CD4-positive, alpha-beta memory T cell (primary cell): ENCODE measurements around the gene RPL7L1. TPM values are rescaled to one million over a fixed set of nuclear protein-coding genes. Genes with fewer than 3 reads are reported as not detected.

Source experiments
- CTCF ChIA-PET: fragments of 350-600 bp; sonication (Branson Sonifier 250); formaldehyde crosslinking; loops from one replicate; lab custom pipeline; 2021; ENCODE audit warnings: inconsistent platforms; ENCODE audit not compliant: partially characterized antibody; lab: Charles Lee
- POLR2A ChIA-PET: fragments of 350-600 bp; sonication (Branson Sonifier 250); formaldehyde crosslinking; loops from one replicate; lab custom pipeline; 2021; ENCODE audit not compliant: partially characterized antibody; lab: Charles Lee
- DNase-seq, 5 donors: peaks; one replicate each; pipeline versions ENCODE4 v3.0.0 to v3.0.0-alpha.2; 2020 to 2022; ENCODE audit warnings: mixed read lengths in 1 of 5
- H3K27ac ChIP-seq: one replicate; pipeline ENCODE4 v1.7.0; 2013; ENCODE audit warnings: low read depth, low read length
- H3K27me3 ChIP-seq: 2 replicates; pipeline ENCODE4 v1.7.0; 2013; ENCODE audit warnings: mild to moderate bottlenecking, low read length, moderate library complexity; ENCODE audit not compliant: insufficient read depth
- H3K36me3 ChIP-seq: 2 replicates; pipeline ENCODE4 v1.7.0; 2013; ENCODE audit warnings: mild to moderate bottlenecking, low read length, moderate library complexity; ENCODE audit not compliant: insufficient read depth
- H3K4me1 ChIP-seq: 2 replicates; pipeline ENCODE4 v1.7.0; 2013; ENCODE audit warnings: mild to moderate bottlenecking, low read length, moderate library complexity; ENCODE audit not compliant: insufficient read depth
- H3K4me3 ChIP-seq, 2 donors: one replicate each; pipeline ENCODE4 v1.7.0; 2013; ENCODE audit warnings: low read length in 2 of 2, mild to moderate bottlenecking in 1 of 2
- H3K9me3 ChIP-seq, 2 donors: one replicate each; pipeline ENCODE4 v1.7.0; 2013; ENCODE audit warnings: low read length in 2 of 2, control low read depth in 1 of 2; ENCODE audit not compliant: control insufficient read depth in 1 of 2
- H3K27ac Mint-ChIP-seq, 7 donors: one replicate each; pipeline ENCODE4 v1.8.0; 2020 to 2021; ENCODE audit warnings: mixed read lengths in 7 of 7, mild to moderate bottlenecking in 6 of 7, inconsistent platforms in 3 of 7, moderate library complexity in 3 of 7
- H3K27me3 Mint-ChIP-seq, 2 donors: one replicate each; pipeline ENCODE4 v1.8.0; 2020 to 2021; ENCODE audit warnings: mixed read lengths in 2 of 2
- H3K36me3 Mint-ChIP-seq, 2 donors: one replicate each; pipeline ENCODE4 v1.8.0; 2020 to 2021; ENCODE audit warnings: mixed read lengths in 2 of 2, inconsistent platforms in 1 of 2, mild to moderate bottlenecking in 1 of 2
- H3K4me1 Mint-ChIP-seq, 4 donors: one replicate each; pipeline ENCODE4 v1.8.0; 2020 to 2021; ENCODE audit warnings: mixed read lengths in 4 of 4, mild to moderate bottlenecking in 1 of 4
- H3K4me3 Mint-ChIP-seq, 8 donors: one replicate each; pipeline ENCODE4 v1.8.0; 2020 to 2021; ENCODE audit warnings: mixed read lengths in 8 of 8, mild to moderate bottlenecking in 7 of 8, moderate library complexity in 6 of 8, inconsistent platforms in 3 of 8
- H3K9me3 Mint-ChIP-seq, 8 donors: one replicate each; pipeline ENCODE4 v1.8.0; 2020 to 2021; ENCODE audit warnings: mixed read lengths in 8 of 8, mild to moderate bottlenecking in 5 of 8, inconsistent platforms in 3 of 8, moderate library complexity in 1 of 8
- intact Hi-C: fragments of 100-400 bp; cut with micrococcal nuclease; formaldehyde crosslinking; loops from one replicate; pipeline ENCODE4 v1.15.1; 2023
- polyA plus RNA-seq, 2 donors: library from polyadenylated mRNA; unstranded; fragments of 300-500 nt; fragmentation: Illumina TruSeq; gene quantifications; one replicate each; pipeline ENCODE4 v1.2.3, GENCODE V29; 2021
- total RNA-seq, 2 experiments: library from RNA; stranded (reverse); gene quantifications; one replicate each; pipeline ENCODE4 v1.2.3, GENCODE V29; 2021

Gene RPL7L1
- total RNA-seq: 10 to 100 TPM; 89.2 to 89.8 TPM
- polyA plus RNA-seq: 10 to 100 TPM; 39.6 to 82.2 TPM

GRCh38 chr6:42879372-42880239 lies at the start of gene RPL7L1:
RPL7L1 (plus strand) TSS chr6:42879616; CDS start chr6:42879911, 295 bp downstream.
- no peaks in the 10 kb centered on the region for H3K27me3 ChIP-seq
- peak within 1 kb of the TSS; percentile 77 to 84 for H3K4me3 ChIP-seq
- H3K9me3 Mint-ChIP-seq: no peaks in the 10 kb centered on the region
- H3K4me3 Mint-ChIP-seq: peak within 1 kb of the TSS; percentile 94 to 99 (median 96)
- peak within 1 kb of the TSS; percentile 93 for H3K27ac ChIP-seq
- peak within 1 kb of the TSS; percentile 97 to 100 (median 99) for H3K27ac Mint-ChIP-seq
- peaks cover 19% of the 10 kb centered on the region for H3K36me3 ChIP-seq
- CTCF ChIA-PET: interaction anchor here (1.0 to 5.7 kb wide), 10 partner anchors 11 to 332 kb away, joined by 3 to 111 read pairs (median 4); partner anchors contain the start of gene UBR2
- intact Hi-C loops: loop anchor here (1.0 to 2.0 kb wide), 8 partner anchors 11 to 662 kb away; partner anchors contain the start of genes CNPY3, MRPS10 and TBCC
- no peaks in the 10 kb centered on the region for H3K27me3 Mint-ChIP-seq
- H3K9me3 ChIP-seq: no peaks in the 10 kb centered on the region
- H3K36me3 Mint-ChIP-seq: peaks cover 18 to 35% of the 10 kb centered on the region in 2 donors
- H3K4me1 Mint-ChIP-seq: peaks cover 7 to 39% (median 25%) of the 10 kb centered on the region in 4 donors
- DNase-seq: peak; percentile 88 to 93 (median 91)
- POLR2A ChIA-PET: interaction anchor here (0.8 to 6.6 kb wide), 35 partner anchors 11 to 1093 kb away, joined by 3 to 101 read pairs (median 4); partner anchors contain the start of genes BICRAL, CNPY3, KLC4 and KLHDC3
- peaks cover 23% of the 10 kb centered on the region for H3K4me1 ChIP-seq

GRCh38 chr6:42831237-42831636 lies 48.2 kb upstream of the RPL7L1 start:
- H3K27me3 ChIP-seq: no peaks in the 10 kb centered on the region
- intact Hi-C loops: no loop called here
- H3K4me1 ChIP-seq: no peaks in the 10 kb centered on the region
- peaks cover 29% of the 10 kb centered on the region for H3K36me3 ChIP-seq
- Mint-ChIP-seq H3K4me3 (no peak overlapping the region), H3K27me3 (no peaks in the 10 kb centered on the region), H3K27ac (peak overlapping the region in 4 of 7 donors; percentile 22 to 84 (median 78)), H3K36me3 (peaks cover 52 to 67% of the 10 kb centered on the region in 2 donors), H3K4me1 (peaks cover 11 to 24% (median 16%) of the 10 kb centered on the region in 4 donors), H3K9me3 (no peaks in the 10 kb centered on the region)
- POLR2A ChIA-PET: interaction anchor here (0.8 to 1.6 kb wide), 6 partner anchors 11 to 86 kb away, joined by 3 to 6 read pairs (median 4); partner anchors contain the start of gene TBCC
- DNase-seq: no peak
- H3K27ac ChIP-seq: no peak overlapping the region
- CTCF ChIA-PET: interaction anchor here (0.7 to 1.0 kb wide), 6 partner anchors 8 to 115 kb away, joined by 3 to 4 read pairs (median 3); no protein-coding TSS in a partner anchor
- no peaks in the 10 kb centered on the region for H3K9me3 ChIP-seq
- no peak overlapping the region for H3K4me3 ChIP-seq

GRCh38 chr6:42834056-42834455 lies 45.4 kb upstream of the RPL7L1 start:
- intact Hi-C loops: no loop called here
- H3K4me1 Mint-ChIP-seq: peaks cover 11 to 24% (median 16%) of the 10 kb centered on the region in 4 donors
- H3K4me3 Mint-ChIP-seq: no peak overlapping the region
- H3K27me3 Mint-ChIP-seq: no peaks in the 10 kb centered on the region
- peak overlapping the region in 2 of 7 donors; percentile 3 to 42 for H3K27ac Mint-ChIP-seq
- ChIA-PET CTCF (no interaction called here), POLR2A (interaction anchor here (1.1 kb wide), 1 partner anchor 62 kb away, joined by 4 read pairs; no protein-coding TSS in a partner anchor)
- no peaks in the 10 kb centered on the region for H3K9me3 ChIP-seq
- H3K27ac ChIP-seq: no peak overlapping the region
- no peaks in the 10 kb centered on the region for H3K27me3 ChIP-seq
- H3K36me3 ChIP-seq: peaks cover 12% of the 10 kb centered on the region
- DNase-seq: no peak
- H3K4me1 ChIP-seq: no peaks in the 10 kb centered on the region
- H3K9me3 Mint-ChIP-seq: no peaks in the 10 kb centered on the region
- H3K4me3 ChIP-seq: no peak overlapping the region
- peaks cover 35 to 46% of the 10 kb centered on the region in 2 donors for H3K36me3 Mint-ChIP-seq

GRCh38 chr6:42841844-42842584 lies 37.4 kb upstream of the RPL7L1 start:
- Mint-ChIP-seq H3K4me1 (peaks cover 10 to 24% (median 13%) of the 10 kb centered on the region in 4 donors), H3K4me3 (no peak overlapping the region), H3K9me3 (peaks cover 0 to 2% (median 0%) of the 10 kb centered on the region in 8 donors), H3K36me3 (peaks cover 23 to 28% of the 10 kb centered on the region in 2 donors), H3K27me3 (no peaks in the 10 kb centered on the region), H3K27ac (peak overlapping the region in 2 of 7 donors; percentile 4 to 10)
- no peak for DNase-seq
- no peak overlapping the region for H3K4me3 ChIP-seq
- H3K9me3 ChIP-seq: no peaks in the 10 kb centered on the region
- ChIA-PET POLR2A (interaction anchor here (0.8 to 2.1 kb wide), 4 partner anchors 11 to 97 kb away, joined by 3 to 6 read pairs (median 4); partner anchors contain the start of gene TBCC), CTCF (no interaction called here)
- H3K4me1 ChIP-seq: no peaks in the 10 kb centered on the region
- H3K27ac ChIP-seq: no peak overlapping the region
- intact Hi-C loops: no loop called here
- no peaks in the 10 kb centered on the region for H3K27me3 ChIP-seq
- H3K36me3 ChIP-seq: no peaks in the 10 kb centered on the region

- Histone ChIP-seq H3K9me3 (no peaks in the 10 kb centered on the region), H3K4me1 (no peaks in the 10 kb centered on the region), H3K27me3 (no peaks in the 10 kb centered on the region), H3K36me3 (no peaks in the 10 kb centered on the region), H3K27ac (no peak overlapping the region), H3K4me3 (no peak overlapping the region)
- peaks cover 0 to 2% (median 0%) of the 10 kb centered on the region in 8 donors for H3K9me3 Mint-ChIP-seq
- no peak for DNase-seq
- no peaks in the 10 kb centered on the region for H3K27me3 Mint-ChIP-seq
- intact Hi-C loops: no loop called here
- H3K4me3 Mint-ChIP-seq: no peak overlapping the region
- ChIA-PET POLR2A (interaction anchor here (0.7 to 1.0 kb wide), 2 partner anchors 26 to 34 kb away, joined by 3 to 4 read pairs; partner anchors contain the start of gene RPL7L1), CTCF (interaction anchor here (0.8 to 1.2 kb wide), 3 partner anchors 14 to 184 kb away, joined by 3 to 5 read pairs (median 3); no protein-coding TSS in a partner anchor)
- peaks cover 23 to 28% of the 10 kb centered on the region in 2 donors for H3K36me3 Mint-ChIP-seq
- peaks cover 10 to 24% (median 13%) of the 10 kb centered on the region in 4 donors for H3K4me1 Mint-ChIP-seq
- H3K27ac Mint-ChIP-seq: peak overlapping the region in 1 of 7 donors; percentile 91
Measured at GRCh38 chr6:42845327-42845694, 34.1 kb upstream of the RPL7L1 start.

GRCh38 chr6:42846505-42846904 lies 32.9 kb upstream of the RPL7L1 start:
- H3K4me1 Mint-ChIP-seq: peaks cover 9 to 22% (median 12%) of the 10 kb centered on the region in 4 donors
- H3K4me1 ChIP-seq: no peaks in the 10 kb centered on the region
- peaks cover 2% of the 10 kb centered on the region for H3K36me3 ChIP-seq
- peaks cover 0 to 2% (median 0%) of the 10 kb centered on the region in 8 donors for H3K9me3 Mint-ChIP-seq
- CTCF ChIA-PET: no interaction called here
- H3K9me3 ChIP-seq: no peaks in the 10 kb centered on the region
- intact Hi-C loops: no loop called here
- no peak overlapping the region for H3K27ac ChIP-seq
- DNase-seq: no peak
- H3K27me3 ChIP-seq: no peaks in the 10 kb centered on the region
- H3K4me3 Mint-ChIP-seq: no peak overlapping the region
- no peaks in the 10 kb centered on the region for H3K27me3 Mint-ChIP-seq
- H3K36me3 Mint-ChIP-seq: peaks cover 23 to 30% of the 10 kb centered on the region in 2 donors
- POLR2A ChIA-PET: no interaction called here
- H3K4me3 ChIP-seq: no peak overlapping the region
- H3K27ac Mint-ChIP-seq: peak overlapping the region in 1 of 7 donors; percentile 65
